Activated T-helper 1 cell treated with anti-CD3 and anti-CD28 coated beads, Interleukin-12 subunit alpha, Interleukin-12 subunit beta, Interleukin-2, Interleukin-4 antibody, amounts not matched to agents 30 ng/mL and 10 ng/mL and 1 ng/mL, durations not matched to agents 14 hours and 24 hours and 36 hours (primary cell): Measurements from ENCODE around the gene INO80B. TPM values are rescaled to one million over a fixed set of nuclear protein-coding genes. Genes with fewer than 3 reads are reported as not detected.

Experiments
- DNase-seq: peaks from one replicate; pipeline ENCODE4 v3.0.0; 2021; ENCODE audit warnings: low spot score
- H3K27ac Mint-ChIP-seq: one replicate; pipeline ENCODE4 v1.8.0; 2021; ENCODE audit warnings: mild to moderate bottlenecking, mixed read lengths
- H3K27me3 Mint-ChIP-seq: one replicate; pipeline ENCODE4 v1.8.0; 2022; ENCODE audit warnings: mild to moderate bottlenecking, moderate library complexity, mixed read lengths; ENCODE audit not compliant: insufficient read depth
- H3K36me3 Mint-ChIP-seq: one replicate; pipeline ENCODE4 v1.8.0; 2021; ENCODE audit warnings: low read depth, mixed read lengths
- H3K4me1 Mint-ChIP-seq: one replicate; pipeline ENCODE4 v1.8.0; 2021; ENCODE audit warnings: low read depth, mixed read lengths
- H3K4me3 Mint-ChIP-seq: one replicate; pipeline ENCODE4 v1.8.0; 2021; ENCODE audit warnings: mild to moderate bottlenecking, moderate library complexity, mixed read lengths
- H3K9me3 Mint-ChIP-seq: one replicate; pipeline ENCODE4 v1.8.0; 2021; ENCODE audit warnings: mixed read lengths
- intact Hi-C: fragments of 100-400 bp; cut with micrococcal nuclease; formaldehyde crosslinking; loops from one replicate; pipeline ENCODE4 v1.15.1; 2024
- total RNA-seq: library from RNA; stranded (reverse); gene quantifications from 2 replicates; pipeline ENCODE4 v1.2.3, GENCODE V29; 2022

INO80B gene
- total RNA-seq, 1 donor from 2014 or later: 67.8 TPM

- DNase-seq: no peak
- Mint-ChIP-seq H3K36me3 (peaks cover 36% of the 10 kb centered on the region), H3K9me3 (no peaks in the 10 kb centered on the region), H3K4me1 (peaks cover 66% of the 10 kb centered on the region), H3K27ac (no peak overlapping the region), H3K4me3 (peak overlapping the region; percentile 96), H3K27me3 (peaks cover 25% of the 10 kb centered on the region)
- intact Hi-C loops: loop anchor here (2.0 kb wide), 2 partner anchors 149 to 769 kb away; partner anchors contain the start of genes SEMA4F and TPRKB
Observed at GRCh38 chr2:74505448-74506246, 50.8 kb downstream of the INO80B start.

GRCh38 chr2:74507145-74507925, 52.4 kb downstream of the INO80B start, which contains the start of gene PCGF1:
Gene PCGF1 (minus strand): TSS chr2:74507695. CDS start chr2:74507668, 27 bp downstream.
- peak; percentile 96 for DNase-seq
- Mint-ChIP-seq H3K36me3 (peaks cover 28% of the 10 kb centered on the region), H3K4me1 (peaks cover 55% of the 10 kb centered on the region), H3K4me3 (peak within 1 kb of the TSS; percentile 96), H3K9me3 (no peaks in the 10 kb centered on the region), H3K27me3 (peaks cover 24% of the 10 kb centered on the region), H3K27ac (peak within 1 kb of the TSS; percentile 99)
- intact Hi-C loops: loop anchor here (1.0 to 2.0 kb wide), 11 partner anchors 9 to 771 kb away; partner anchors contain the start of genes AUP1, DOK1, HK2 and HTRA2

Other genes with a start within 250 kb of the INO80B start
- 0.47 and 0.71 TPM in 2 replicates for gene SLC4A5, start 111.7 kb upstream of the INO80B start, total RNA-seq
- gene DCTN1, start 74.8 kb upstream of the INO80B start, total RNA-seq: 83.0 and 84.0 TPM in 2 replicates
- 1.9 and 2.4 TPM in 2 replicates for gene C2orf81, start 33.5 kb upstream of the INO80B start, total RNA-seq
- gene WDR54, start 33.4 kb upstream of the INO80B start, total RNA-seq: 56.4 and 58.6 TPM in 2 replicates
- 4.0 and 4.2 TPM in 2 replicates for gene RTKN, start 13.2 kb upstream of the INO80B start, total RNA-seq
- 32.6 and 35.3 TPM in 2 replicates for gene WBP1, start 3.4 kb downstream of the INO80B start, total RNA-seq
- 87.7 and 88.6 TPM in 2 replicates for gene MOGS, start 10.3 kb downstream of the INO80B start, total RNA-seq
- gene MRPL53, start 17.6 kb downstream of the INO80B start, total RNA-seq: 118 and 124 TPM in 2 replicates
- gene CCDC142, start 27.9 kb downstream of the INO80B start, total RNA-seq: 30.4 and 36.3 TPM in 2 replicates
- 30.2 and 32.2 TPM in 2 replicates for gene TTC31, start 28.0 kb downstream of the INO80B start, total RNA-seq
- 0.54 and 1.1 TPM in 2 replicates for gene LBX2, start 44.5 kb downstream of the INO80B start, total RNA-seq
- 41.9 and 45.0 TPM in 2 replicates for gene PCGF1, start 52.6 kb downstream of the INO80B start, total RNA-seq
- gene TLX2, start 59.4 kb downstream of the INO80B start, total RNA-seq: 1.2 and 1.5 TPM in 2 replicates
- gene DQX1, start 71.1 kb downstream of the INO80B start, total RNA-seq: 0.65 and 0.86 TPM in 2 replicates
- gene AUP1, start 74.6 kb downstream of the INO80B start, total RNA-seq: 178 and 187 TPM in 2 replicates
- gene HTRA2, start 74.8 kb downstream of the INO80B start, total RNA-seq: 57.0 and 57.3 TPM in 2 replicates
- 1.9 and 2.0 TPM in 2 replicates for gene LOXL3, start 98.9 kb downstream of the INO80B start, total RNA-seq
- 37.2 and 40.8 TPM in 2 replicates for gene DOK1, start 99.6 kb downstream of the INO80B start, total RNA-seq
- 0.10 TPM in 1 of 2 replicates, not detected in the other for gene M1AP, start 193.2 kb downstream of the INO80B start, total RNA-seq
- 2.4 and 3.2 TPM in 2 replicates for gene SEMA4F, start 199.2 kb downstream of the INO80B start, total RNA-seq